Body of pancreas (tissue), 4 donors: ENCODE results near the gene WFIKKN2.

Source experiments
- POLR2A ChIP-seq, 3 donors: fragments of 450-650 bp; IDR thresholded peaks; one replicate each; pipeline ENCODE4 v1.6.1; 2016; ENCODE audit warnings: antibody characterized with exemption in 3 of 3, mild to moderate bottlenecking in 2 of 3
- TF ChIP-seq, protein P1 (sequence below), 7 experiments: fragments of 450-650 bp in 4 of 7; fragments of 200-600 bp in 3 of 7; sonication (generic) in 3 of 7; IDR thresholded peaks; one replicate each; pipeline ENCODE4 v1.5.1; 2016 to 2019; ENCODE audit warnings: antibody characterized with exemption in 7 of 7

DNA sequence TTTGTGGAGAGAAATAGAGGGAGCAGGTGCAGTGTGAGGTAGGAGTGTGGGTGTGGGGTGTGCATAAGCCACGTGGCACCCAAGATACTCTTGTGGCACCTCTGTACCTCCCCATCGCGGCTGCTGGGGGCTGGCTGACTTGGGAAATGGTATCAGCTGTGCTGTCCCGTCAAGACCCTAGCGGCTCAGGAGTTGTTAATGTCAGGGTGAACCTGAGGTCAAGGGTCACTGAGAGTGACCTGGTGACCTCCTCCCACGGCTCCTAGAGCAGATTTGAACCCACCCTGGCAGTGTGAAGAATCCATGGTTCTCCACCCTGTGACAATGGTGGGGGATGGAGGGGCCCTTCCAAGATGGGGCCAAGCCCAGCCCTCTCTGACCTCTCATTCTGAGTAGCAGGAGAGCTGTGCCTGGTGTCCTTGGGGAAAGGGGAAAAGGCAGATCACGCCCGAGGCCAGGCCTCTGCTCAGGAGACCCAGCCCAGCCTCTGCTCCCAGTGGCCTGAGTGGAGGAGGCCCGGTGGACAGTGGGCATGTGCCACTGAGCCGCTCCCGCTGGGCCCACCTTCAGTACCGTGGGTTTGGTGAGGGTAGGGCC, 3.0 kb upstream of the WFIKKN2 start:
- TF ChIP-seq, protein P1, sequence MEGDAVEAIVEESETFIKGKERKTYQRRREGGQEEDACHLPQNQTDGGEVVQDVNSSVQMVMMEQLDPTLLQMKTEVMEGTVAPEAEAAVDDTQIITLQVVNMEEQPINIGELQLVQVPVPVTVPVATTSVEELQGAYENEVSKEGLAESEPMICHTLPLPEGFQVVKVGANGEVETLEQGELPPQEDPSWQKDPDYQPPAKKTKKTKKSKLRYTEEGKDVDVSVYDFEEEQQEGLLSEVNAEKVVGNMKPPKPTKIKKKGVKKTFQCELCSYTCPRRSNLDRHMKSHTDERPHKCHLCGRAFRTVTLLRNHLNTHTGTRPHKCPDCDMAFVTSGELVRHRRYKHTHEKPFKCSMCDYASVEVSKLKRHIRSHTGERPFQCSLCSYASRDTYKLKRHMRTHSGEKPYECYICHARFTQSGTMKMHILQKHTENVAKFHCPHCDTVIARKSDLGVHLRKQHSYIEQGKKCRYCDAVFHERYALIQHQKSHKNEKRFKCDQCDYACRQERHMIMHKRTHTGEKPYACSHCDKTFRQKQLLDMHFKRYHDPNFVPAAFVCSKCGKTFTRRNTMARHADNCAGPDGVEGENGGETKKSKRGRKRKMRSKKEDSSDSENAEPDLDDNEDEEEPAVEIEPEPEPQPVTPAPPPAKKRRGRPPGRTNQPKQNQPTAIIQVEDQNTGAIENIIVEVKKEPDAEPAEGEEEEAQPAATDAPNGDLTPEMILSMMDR (IDR thresholded peaks at IDR 0.05), result no peak
- no peak for TF ChIP-seq POLR2A (IDR thresholded peaks at IDR 0.05)
